Measurements from ENCODE around the gene EFCAB3.
"Not testable (repeated sequence)": the region's sequence is repeated elsewhere in the genome, so short reads cannot be mapped to it uniquely, and the experiment has no call there.

The EFCAB3 gene

GRCh38 chr17:62405451-62405850, 25.1 kb downstream of the EFCAB3 start:
- no peaks in the 10 kb centered on the region for H3K27me3 ChIP-seq (ENCODE audit: insufficient read depth, low read depth)
- no peak for TF ChIP-seq CTCF (conservative IDR thresholded peaks at IDR 0.05; ENCODE audit: low read depth, low read length)
- H3K4me3 ChIP-seq (IDR thresholded peaks at IDR 0.05; ENCODE audit: insufficient read depth, low read depth, low read length), result no peak overlapping the region
- H3K79me2 ChIP-seq (ENCODE audit: insufficient read depth, low read depth), result no peaks in the 10 kb centered on the region
- no peak overlapping the region for H3K4me2 ChIP-seq
- H3K9ac ChIP-seq, result no peak overlapping the region
- H4K20me1 ChIP-seq (ENCODE audit: insufficient read depth), result no peaks in the 10 kb centered on the region
- H2AFZ ChIP-seq (ENCODE audit: low read depth), result no peak overlapping the region
- H3K4me1 ChIP-seq (ENCODE audit: low read depth, poor library complexity, severe bottlenecking), result no peaks in the 10 kb centered on the region
- no peak overlapping the region for H3K27ac ChIP-seq
- H3K36me3 ChIP-seq (ENCODE audit: insufficient read depth), result no peaks in the 10 kb centered on the region

GRCh38 chr17:62413090-62413489, 32.7 kb downstream of the EFCAB3 start:
- H3K4me2 ChIP-seq; H3K4me3 ChIP-seq (IDR thresholded peaks at IDR 0.05; ENCODE audit: insufficient read depth, low read depth, low read length); H4K20me1 ChIP-seq (ENCODE audit: insufficient read depth); H2AFZ ChIP-seq (ENCODE audit: low read depth); H3K4me1 ChIP-seq (ENCODE audit: low read depth, poor library complexity, severe bottlenecking); H3K27ac ChIP-seq; H3K79me2 ChIP-seq (ENCODE audit: insufficient read depth, low read depth); H3K9ac ChIP-seq; H3K27me3 ChIP-seq (ENCODE audit: insufficient read depth, low read depth); H3K36me3 ChIP-seq (ENCODE audit: insufficient read depth): not testable (repeated sequence)

- peak within 1 kb of the TSS; percentile 99 for H3K4me2 ChIP-seq
- peak within 1 kb of the TSS; percentile 90 for H3K9ac ChIP-seq
- peak; percentile 26; the same call in 1 of the 2 replicates for TF ChIP-seq CTCF (conservative IDR thresholded peaks at IDR 0.05; ENCODE audit: low read depth, low read length)
- not testable (repeated sequence) for H3K4me3 ChIP-seq (IDR thresholded peaks at IDR 0.05; ENCODE audit: insufficient read depth, low read depth, low read length); H3K36me3 ChIP-seq (ENCODE audit: insufficient read depth); H4K20me1 ChIP-seq (ENCODE audit: insufficient read depth); H3K27me3 ChIP-seq (ENCODE audit: insufficient read depth, low read depth)
- peaks cover 10% of the 10 kb centered on the region for H3K4me1 ChIP-seq (ENCODE audit: low read depth, poor library complexity, severe bottlenecking)
- H3K27ac ChIP-seq, result peak within 1 kb of the TSS; percentile 84
- H3K79me2 ChIP-seq (ENCODE audit: insufficient read depth, low read depth), result peaks cover 38% of the 10 kb centered on the region
- peak within 1 kb of the TSS; percentile 95 for H2AFZ ChIP-seq (ENCODE audit: low read depth)
Observed at GRCh38 chr17:62423647-62424461, 43.5 kb downstream of the EFCAB3 start, which contains the start of gene METTL2A. METTL2A (plus strand) TSS chr17:62423897; CDS start chr17:62423903, 6 bp downstream.

- Histone ChIP-seq H3K4me1 (ENCODE audit: low read depth, poor library complexity, severe bottlenecking) (peaks cover 10% of the 10 kb centered on the region), H3K79me2 (ENCODE audit: insufficient read depth, low read depth) (peaks cover 38% of the 10 kb centered on the region)
- not testable (repeated sequence) for H3K27ac ChIP-seq; H3K4me2 ChIP-seq; H4K20me1 ChIP-seq (ENCODE audit: insufficient read depth); H3K4me3 ChIP-seq (IDR thresholded peaks at IDR 0.05; ENCODE audit: insufficient read depth, low read depth, low read length); H3K36me3 ChIP-seq (ENCODE audit: insufficient read depth); H3K9ac ChIP-seq; H3K27me3 ChIP-seq (ENCODE audit: insufficient read depth, low read depth); H2AFZ ChIP-seq (ENCODE audit: low read depth)
Observed at GRCh38 chr17:62426214-62426613, 45.9 kb downstream of the EFCAB3 start.

GRCh38 chr17:62435251-62435650, 54.9 kb downstream of the EFCAB3 start:
- not testable (repeated sequence) for H3K9ac ChIP-seq; H4K20me1 ChIP-seq (ENCODE audit: insufficient read depth); H3K79me2 ChIP-seq (ENCODE audit: insufficient read depth, low read depth); H3K27ac ChIP-seq; H3K36me3 ChIP-seq (ENCODE audit: insufficient read depth); H3K4me1 ChIP-seq (ENCODE audit: low read depth, poor library complexity, severe bottlenecking); H3K4me3 ChIP-seq (IDR thresholded peaks at IDR 0.05; ENCODE audit: insufficient read depth, low read depth, low read length); H2AFZ ChIP-seq (ENCODE audit: low read depth); H3K27me3 ChIP-seq (ENCODE audit: insufficient read depth, low read depth); H3K4me2 ChIP-seq

- not testable (repeated sequence) for H3K9ac ChIP-seq; H4K20me1 ChIP-seq (ENCODE audit: insufficient read depth); H2AFZ ChIP-seq (ENCODE audit: low read depth); H3K4me1 ChIP-seq (ENCODE audit: low read depth, poor library complexity, severe bottlenecking); H3K79me2 ChIP-seq (ENCODE audit: insufficient read depth, low read depth); H3K36me3 ChIP-seq (ENCODE audit: insufficient read depth); H3K4me3 ChIP-seq (IDR thresholded peaks at IDR 0.05; ENCODE audit: insufficient read depth, low read depth, low read length); H3K27ac ChIP-seq; H3K27me3 ChIP-seq (ENCODE audit: insufficient read depth, low read depth); H3K4me2 ChIP-seq
Observed at GRCh38 chr17:62441181-62441580, 60.8 kb downstream of the EFCAB3 start.
